ENCODE measurements around the gene NOP58. TPM values are rescaled to one million over a fixed set of nuclear protein-coding genes. Genes with fewer than 3 reads are reported as not detected.

NOP58 gene
- total RNA-seq, 1 donor from 2014 or later = 153 TPM

DNA sequence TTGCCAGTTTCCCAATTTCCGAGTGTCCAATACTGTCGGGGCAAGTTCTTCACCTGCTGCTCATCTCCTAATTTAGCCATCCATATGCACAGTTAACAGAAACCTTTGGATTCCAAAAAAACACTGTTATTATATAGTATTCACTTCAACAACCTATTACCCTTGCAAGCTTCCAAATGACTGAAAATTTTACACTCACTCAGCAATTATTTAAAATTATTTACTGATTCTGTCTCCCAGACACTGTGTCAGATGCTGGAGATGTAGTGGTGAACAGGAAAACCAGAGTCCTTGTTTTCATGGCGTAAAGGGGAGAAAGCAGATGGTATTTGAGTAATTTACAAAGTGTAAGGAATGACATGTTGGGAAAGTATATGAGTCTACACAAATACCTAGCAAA is 56.9 kb downstream of the NOP58 start:
- Mint-ChIP-seq H3K27ac (no peak overlapping the region), H3K9me3 (no peaks in the 10 kb centered on the region), H3K27me3 (no peaks in the 10 kb centered on the region), H3K4me1 (no peaks in the 10 kb centered on the region), H3K36me3 (ENCODE audit: low read depth) (peaks cover 63% of the 10 kb centered on the region), H3K4me3 (no peak overlapping the region)
- ChIA-PET POLR2A (no interaction called here), CTCF (no interaction called here)
- DNase-seq = no peak
- intact Hi-C loops (cut with micrococcal nuclease) = no loop called here
- no peak for ATAC-seq (ENCODE audit: low read depth)
- TF ChIP-seq, protein P1, sequence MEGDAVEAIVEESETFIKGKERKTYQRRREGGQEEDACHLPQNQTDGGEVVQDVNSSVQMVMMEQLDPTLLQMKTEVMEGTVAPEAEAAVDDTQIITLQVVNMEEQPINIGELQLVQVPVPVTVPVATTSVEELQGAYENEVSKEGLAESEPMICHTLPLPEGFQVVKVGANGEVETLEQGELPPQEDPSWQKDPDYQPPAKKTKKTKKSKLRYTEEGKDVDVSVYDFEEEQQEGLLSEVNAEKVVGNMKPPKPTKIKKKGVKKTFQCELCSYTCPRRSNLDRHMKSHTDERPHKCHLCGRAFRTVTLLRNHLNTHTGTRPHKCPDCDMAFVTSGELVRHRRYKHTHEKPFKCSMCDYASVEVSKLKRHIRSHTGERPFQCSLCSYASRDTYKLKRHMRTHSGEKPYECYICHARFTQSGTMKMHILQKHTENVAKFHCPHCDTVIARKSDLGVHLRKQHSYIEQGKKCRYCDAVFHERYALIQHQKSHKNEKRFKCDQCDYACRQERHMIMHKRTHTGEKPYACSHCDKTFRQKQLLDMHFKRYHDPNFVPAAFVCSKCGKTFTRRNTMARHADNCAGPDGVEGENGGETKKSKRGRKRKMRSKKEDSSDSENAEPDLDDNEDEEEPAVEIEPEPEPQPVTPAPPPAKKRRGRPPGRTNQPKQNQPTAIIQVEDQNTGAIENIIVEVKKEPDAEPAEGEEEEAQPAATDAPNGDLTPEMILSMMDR (IDR thresholded peaks at IDR 0.05) = no peak

DNA sequence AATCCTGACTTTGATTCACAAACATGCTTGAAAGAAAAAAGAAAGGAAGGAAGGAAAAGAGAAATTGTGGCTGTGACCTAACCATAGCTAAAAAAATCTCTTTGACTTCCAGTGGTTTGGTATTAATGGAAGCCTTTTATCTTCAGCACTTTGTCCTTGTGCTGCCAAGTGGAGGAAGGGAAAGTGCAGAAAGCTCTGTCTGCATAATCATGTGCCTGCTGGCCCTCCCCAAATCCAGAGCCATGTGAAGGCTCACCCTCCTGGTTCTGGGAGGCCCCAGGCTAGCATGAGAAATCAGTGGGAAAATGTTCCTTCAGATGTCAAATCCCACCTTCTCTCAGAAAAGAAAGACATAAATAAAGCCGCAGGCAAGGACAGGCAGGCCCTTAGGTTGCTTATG is 62.3 kb downstream of the NOP58 start:
- no peak overlapping the region for H3K27ac Mint-ChIP-seq
- intact Hi-C loops (cut with micrococcal nuclease) = no loop called here
- ChIA-PET POLR2A (no interaction called here), CTCF (no interaction called here)
- H3K27me3 Mint-ChIP-seq = no peaks in the 10 kb centered on the region
- no peaks in the 10 kb centered on the region for H3K4me1 Mint-ChIP-seq
- DNase-seq (no peak), ATAC-seq (ENCODE audit: low read depth) (no peak)
- no peak overlapping the region for H3K4me3 Mint-ChIP-seq
- no peaks in the 10 kb centered on the region for H3K9me3 Mint-ChIP-seq
- TF ChIP-seq, protein P1 (IDR thresholded peaks at IDR 0.05) = no peak
- H3K36me3 Mint-ChIP-seq (ENCODE audit: low read depth) = peaks cover 51% of the 10 kb centered on the region

DNA sequence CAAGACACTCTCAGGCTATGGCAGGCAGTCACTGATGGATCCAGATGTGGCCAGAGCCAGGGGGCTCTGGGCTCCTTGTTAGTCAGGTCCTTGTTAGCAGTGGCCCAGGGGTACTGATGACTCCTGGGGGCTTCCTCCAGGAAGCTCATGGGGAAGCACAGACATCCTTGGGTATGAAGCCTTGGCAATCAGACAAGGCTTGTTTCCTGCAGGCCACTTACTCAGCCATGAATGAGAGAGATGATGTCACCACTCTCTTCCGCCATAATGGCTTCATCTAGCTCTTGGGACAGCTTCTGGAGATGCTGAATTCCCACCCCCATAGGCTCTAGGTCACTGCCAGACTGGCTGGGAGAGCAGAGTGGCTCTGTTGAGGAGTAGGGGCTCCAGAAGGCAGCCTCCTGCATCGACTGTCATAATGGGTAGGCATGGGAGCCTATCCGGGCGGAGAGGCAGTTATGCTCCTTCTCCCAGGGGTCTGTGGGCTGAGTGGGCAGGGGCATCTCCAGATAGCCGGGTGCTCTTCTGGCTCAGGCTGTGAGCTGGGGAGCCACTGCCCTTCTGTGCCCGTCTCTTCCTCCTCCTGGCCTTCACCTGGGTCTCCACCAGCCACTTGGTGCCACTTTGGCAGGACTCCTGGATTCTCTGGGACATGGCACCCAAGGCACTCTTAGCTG is 70.4 kb downstream of the NOP58 start:
- H3K4me3 Mint-ChIP-seq = no peak overlapping the region
- no peaks in the 10 kb centered on the region for H3K27me3 Mint-ChIP-seq
- peaks cover 11% of the 10 kb centered on the region for H3K36me3 Mint-ChIP-seq (ENCODE audit: low read depth)
- H3K4me1 Mint-ChIP-seq = no peaks in the 10 kb centered on the region
- POLR2A ChIA-PET = no interaction called here
- intact Hi-C loops (cut with micrococcal nuclease) = no loop called here
- TF ChIP-seq, protein P1 (IDR thresholded peaks at IDR 0.05) = no peak
- no peaks in the 10 kb centered on the region for H3K9me3 Mint-ChIP-seq
- no peak for ATAC-seq (ENCODE audit: low read depth)
- DNase-seq = no peak
- no peak overlapping the region for H3K27ac Mint-ChIP-seq
- CTCF ChIA-PET = interaction anchor here (0.6 kb wide), 1 partner anchor 29 kb away, joined by 3 read pairs; no protein-coding TSS in a partner anchor

DNA sequence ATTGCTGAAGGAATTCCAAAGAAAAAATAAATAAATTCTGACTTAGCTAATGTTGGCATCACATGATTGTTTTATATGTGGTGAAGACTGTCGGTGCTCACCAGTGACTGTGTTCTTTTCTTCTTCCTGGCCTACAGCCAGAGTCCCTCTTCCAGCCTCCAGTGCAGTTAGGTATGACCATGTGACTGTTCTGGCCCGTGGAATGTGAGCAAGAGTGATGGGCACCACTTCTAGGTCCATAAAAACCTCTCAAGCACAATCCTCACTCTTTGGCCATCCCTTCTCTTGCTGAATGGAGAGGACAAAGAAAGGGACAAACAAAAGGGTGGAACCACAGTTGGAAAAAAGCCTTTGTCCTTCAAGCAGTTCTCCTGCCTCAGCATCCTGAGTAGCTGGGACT is 71.6 kb downstream of the NOP58 start:
- H3K4me1 Mint-ChIP-seq = no peaks in the 10 kb centered on the region
- no peaks in the 10 kb centered on the region for H3K27me3 Mint-ChIP-seq
- no peaks in the 10 kb centered on the region for H3K9me3 Mint-ChIP-seq
- ATAC-seq (ENCODE audit: low read depth) (no peak), DNase-seq (no peak)
- intact Hi-C loops (cut with micrococcal nuclease) = no loop called here
- ChIA-PET CTCF (no interaction called here), POLR2A (interaction anchor here (0.6 kb wide), 2 partner anchors 166 to 558 kb away, joined by 7 read pairs; no protein-coding TSS in a partner anchor)
- TF ChIP-seq, protein P1 (IDR thresholded peaks at IDR 0.05) = no peak
- H3K4me3 Mint-ChIP-seq = no peak overlapping the region
- H3K27ac Mint-ChIP-seq = no peak overlapping the region
- H3K36me3 Mint-ChIP-seq (ENCODE audit: low read depth) = peaks cover 7% of the 10 kb centered on the region

DNA sequence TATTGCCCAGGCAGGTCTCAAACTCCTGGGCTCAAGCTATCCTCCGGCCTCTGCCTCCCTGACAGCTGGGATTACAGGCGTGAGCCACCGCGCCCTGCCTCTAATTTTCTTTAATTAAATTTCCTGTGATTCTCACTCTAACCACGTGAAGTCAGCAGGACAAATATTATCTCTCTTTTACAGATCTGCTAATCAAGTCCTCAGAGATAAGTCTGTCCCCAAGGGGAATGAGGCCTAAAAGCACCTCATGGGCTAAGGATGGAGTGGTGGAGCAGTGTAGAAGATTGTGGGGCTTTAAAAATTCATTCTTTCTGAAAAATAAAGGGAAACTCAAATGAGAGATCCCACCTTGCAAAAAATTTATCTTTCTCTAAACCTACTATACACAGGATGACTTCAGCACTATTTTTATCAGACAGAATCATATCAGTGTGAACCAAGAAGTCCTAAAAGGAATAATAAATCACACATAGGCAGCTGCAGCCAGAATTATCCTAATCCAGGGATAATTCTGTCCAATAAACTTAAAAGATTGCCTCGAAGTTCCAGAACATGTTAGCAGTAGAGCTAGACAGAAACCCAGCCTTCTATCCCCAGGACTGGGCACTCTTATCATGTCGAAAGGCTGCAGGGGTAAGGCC is 72.3 kb downstream of the NOP58 start:
- no peaks in the 10 kb centered on the region for H3K27me3 Mint-ChIP-seq
- H3K36me3 Mint-ChIP-seq (ENCODE audit: low read depth) = peaks cover 7% of the 10 kb centered on the region
- CTCF ChIA-PET = no interaction called here
- no peak overlapping the region for H3K27ac Mint-ChIP-seq
- POLR2A ChIA-PET = no interaction called here
- H3K4me1 Mint-ChIP-seq = no peaks in the 10 kb centered on the region
- no peaks in the 10 kb centered on the region for H3K9me3 Mint-ChIP-seq
- TF ChIP-seq, protein P1 (IDR thresholded peaks at IDR 0.05) = no peak
- ATAC-seq (ENCODE audit: low read depth) = no peak
- no peak overlapping the region for H3K4me3 Mint-ChIP-seq
- DNase-seq = no peak
- intact Hi-C loops (cut with micrococcal nuclease) = no loop called here
